ENCODE measurements around the gene HIF1AN. TPM values are rescaled to one million over a fixed set of nuclear protein-coding genes. Genes with fewer than 3 reads are reported as not detected.

The HIF1AN gene
- total RNA-seq, 2 donors from 2014 or later, result 8.5 to 11.3 TPM

DNA sequence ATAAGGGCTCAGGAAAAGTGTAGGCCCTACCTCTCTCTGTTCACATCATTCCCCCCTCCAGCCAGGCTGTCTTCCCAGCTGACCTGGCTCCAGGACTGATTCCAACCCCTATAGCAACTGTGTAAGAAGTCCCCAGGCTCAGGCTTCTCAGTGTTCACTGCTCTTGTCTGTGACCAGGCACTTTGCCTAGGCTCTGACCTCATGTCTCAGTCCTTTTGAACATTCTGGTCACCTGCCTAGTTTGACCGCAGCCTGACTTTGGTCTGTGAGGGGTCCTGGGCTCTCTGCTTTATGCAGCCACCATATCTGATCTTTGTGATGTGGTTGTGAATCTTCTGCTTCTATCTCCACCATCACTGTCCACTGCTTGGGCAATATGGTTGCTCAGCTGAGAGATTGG is 24.5 kb downstream of the HIF1AN start:
- H3K4me3 ChIP-seq, result no peak overlapping the region
- H3K4me1 ChIP-seq, result peaks cover 0 to 15% of the 10 kb centered on the region in 2 donors
- H3K9me3 ChIP-seq, result no peaks in the 10 kb centered on the region
- H3K27me3 ChIP-seq, result no peaks in the 10 kb centered on the region
- TF ChIP-seq, protein P1, sequence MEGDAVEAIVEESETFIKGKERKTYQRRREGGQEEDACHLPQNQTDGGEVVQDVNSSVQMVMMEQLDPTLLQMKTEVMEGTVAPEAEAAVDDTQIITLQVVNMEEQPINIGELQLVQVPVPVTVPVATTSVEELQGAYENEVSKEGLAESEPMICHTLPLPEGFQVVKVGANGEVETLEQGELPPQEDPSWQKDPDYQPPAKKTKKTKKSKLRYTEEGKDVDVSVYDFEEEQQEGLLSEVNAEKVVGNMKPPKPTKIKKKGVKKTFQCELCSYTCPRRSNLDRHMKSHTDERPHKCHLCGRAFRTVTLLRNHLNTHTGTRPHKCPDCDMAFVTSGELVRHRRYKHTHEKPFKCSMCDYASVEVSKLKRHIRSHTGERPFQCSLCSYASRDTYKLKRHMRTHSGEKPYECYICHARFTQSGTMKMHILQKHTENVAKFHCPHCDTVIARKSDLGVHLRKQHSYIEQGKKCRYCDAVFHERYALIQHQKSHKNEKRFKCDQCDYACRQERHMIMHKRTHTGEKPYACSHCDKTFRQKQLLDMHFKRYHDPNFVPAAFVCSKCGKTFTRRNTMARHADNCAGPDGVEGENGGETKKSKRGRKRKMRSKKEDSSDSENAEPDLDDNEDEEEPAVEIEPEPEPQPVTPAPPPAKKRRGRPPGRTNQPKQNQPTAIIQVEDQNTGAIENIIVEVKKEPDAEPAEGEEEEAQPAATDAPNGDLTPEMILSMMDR (IDR thresholded peaks at IDR 0.05), result no peak
- no peaks in the 10 kb centered on the region for H3K36me3 ChIP-seq
- H3K27ac ChIP-seq, result no peak overlapping the region
- DNase-seq (ENCODE audit: low spot score), result no peak

DNA sequence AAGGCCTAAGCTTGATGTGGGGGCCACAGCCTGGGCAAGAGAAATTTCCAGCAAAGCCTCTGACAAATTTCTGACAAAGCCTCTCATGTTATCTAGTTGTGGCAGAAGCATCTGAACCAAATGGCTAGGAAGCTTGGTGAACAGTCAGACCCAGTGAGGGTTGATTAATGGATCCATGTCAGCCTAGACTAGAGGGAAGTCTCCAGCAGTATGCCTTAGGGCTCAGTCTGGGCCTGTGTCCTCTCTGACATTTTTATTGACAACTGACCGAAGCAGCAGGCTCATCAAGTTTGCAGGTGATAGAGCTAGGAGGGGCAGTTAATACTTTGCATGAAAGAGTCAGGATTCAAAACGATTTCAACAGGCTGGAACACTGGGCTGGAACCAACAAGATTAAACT is 25.3 kb downstream of the HIF1AN start:
- TF ChIP-seq, protein P1 (IDR thresholded peaks at IDR 0.05), result no peak
- Histone ChIP-seq H3K4me1 (peaks cover 0 to 15% of the 10 kb centered on the region in 2 donors), H3K4me3 (no peak overlapping the region), H3K36me3 (no peaks in the 10 kb centered on the region), H3K9me3 (no peaks in the 10 kb centered on the region), H3K27ac (no peak overlapping the region), H3K27me3 (no peaks in the 10 kb centered on the region)
- no peak for DNase-seq (ENCODE audit: low spot score)

DNA sequence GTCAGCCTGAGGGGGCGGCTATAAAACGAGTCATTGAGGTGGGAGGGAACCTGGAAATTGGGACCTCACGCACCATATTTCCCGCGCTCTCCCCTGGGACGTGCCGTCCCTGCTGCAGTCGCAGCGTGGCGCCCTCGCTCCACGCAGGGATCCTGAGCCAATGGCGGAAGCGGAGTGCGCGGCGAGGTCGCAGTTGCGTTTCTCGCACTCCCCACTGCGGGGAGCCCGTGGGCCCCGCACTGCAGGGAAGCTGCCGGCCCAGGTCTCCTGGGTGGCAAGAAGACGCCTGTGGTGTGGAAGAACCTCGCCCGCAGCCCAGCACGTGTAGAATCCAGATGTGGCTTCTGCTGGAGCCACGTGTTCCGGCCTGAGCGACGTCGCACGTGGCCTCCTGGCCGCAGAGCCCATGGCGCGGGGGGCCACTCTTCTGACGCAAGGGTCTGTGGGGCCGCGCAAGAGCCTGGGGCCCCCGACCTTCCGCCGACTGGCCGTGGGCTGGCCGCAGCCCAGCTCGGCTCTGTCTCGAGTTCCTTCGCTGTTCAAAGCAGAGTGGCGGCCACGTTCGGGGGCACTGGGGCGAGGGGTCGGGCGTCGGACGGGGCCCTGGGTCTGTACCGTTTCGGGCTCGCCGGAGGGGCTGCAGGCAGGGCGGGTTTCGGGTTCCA is 26.4 kb downstream of the HIF1AN start:
- TF ChIP-seq, protein P1 (IDR thresholded peaks at IDR 0.05), result peak; percentile 47 to 83
- peaks cover 0 to 15% of the 10 kb centered on the region in 2 donors for H3K4me1 ChIP-seq
- H3K4me3 ChIP-seq, result peak overlapping the region in 1 of 2 donors; percentile 5
- no peak for DNase-seq (ENCODE audit: low spot score)
- H3K9me3 ChIP-seq, result no peaks in the 10 kb centered on the region
- no peak overlapping the region for H3K27ac ChIP-seq
- no peaks in the 10 kb centered on the region for H3K36me3 ChIP-seq
- no peaks in the 10 kb centered on the region for H3K27me3 ChIP-seq

DNA sequence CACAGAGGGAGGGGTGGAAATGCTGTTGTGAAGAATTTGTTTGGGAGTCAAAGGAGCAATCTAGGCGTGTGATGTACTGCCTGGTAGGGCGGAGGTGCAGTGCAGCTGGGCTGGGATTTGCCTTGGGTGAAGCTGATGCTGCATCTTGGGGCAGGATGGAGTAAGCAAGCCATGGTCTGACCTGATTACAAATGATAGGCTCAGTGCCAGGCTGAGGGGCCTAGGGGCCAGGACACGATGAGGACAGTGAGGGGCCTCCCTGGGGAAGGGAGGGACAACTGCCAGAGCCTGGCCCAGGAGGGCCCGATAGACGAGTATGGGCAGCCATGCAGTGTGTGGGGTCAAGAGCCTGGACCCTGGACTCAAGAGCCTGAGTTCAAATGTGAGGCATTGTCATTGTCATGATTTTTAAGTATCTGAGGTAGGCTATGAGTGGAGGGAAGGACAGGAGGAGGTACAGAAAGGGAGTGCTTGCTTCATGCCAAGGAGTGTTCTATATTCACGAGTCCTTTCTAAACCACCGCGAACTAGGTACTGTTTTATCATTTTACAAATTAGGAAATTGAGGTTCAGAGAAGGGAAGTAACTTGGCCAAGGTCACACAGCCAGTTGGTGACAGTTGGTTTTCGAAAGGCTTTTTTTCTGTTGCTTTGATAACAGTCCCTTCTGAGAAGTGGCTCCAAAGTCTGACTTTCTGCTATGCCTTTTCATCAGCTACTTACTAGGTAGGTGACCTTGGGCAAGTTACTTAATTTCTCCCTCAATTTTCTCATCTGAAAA is 29.7 kb downstream of the HIF1AN start:
- Histone ChIP-seq H3K27ac (no peak overlapping the region), H3K4me1 (peaks cover 0 to 15% of the 10 kb centered on the region in 2 donors), H3K36me3 (no peaks in the 10 kb centered on the region), H3K27me3 (no peaks in the 10 kb centered on the region), H3K9me3 (no peaks in the 10 kb centered on the region), H3K4me3 (no peak overlapping the region)
- TF ChIP-seq, protein P1 (IDR thresholded peaks at IDR 0.05), result no peak
- DNase-seq (ENCODE audit: low spot score), result no peak

DNA sequence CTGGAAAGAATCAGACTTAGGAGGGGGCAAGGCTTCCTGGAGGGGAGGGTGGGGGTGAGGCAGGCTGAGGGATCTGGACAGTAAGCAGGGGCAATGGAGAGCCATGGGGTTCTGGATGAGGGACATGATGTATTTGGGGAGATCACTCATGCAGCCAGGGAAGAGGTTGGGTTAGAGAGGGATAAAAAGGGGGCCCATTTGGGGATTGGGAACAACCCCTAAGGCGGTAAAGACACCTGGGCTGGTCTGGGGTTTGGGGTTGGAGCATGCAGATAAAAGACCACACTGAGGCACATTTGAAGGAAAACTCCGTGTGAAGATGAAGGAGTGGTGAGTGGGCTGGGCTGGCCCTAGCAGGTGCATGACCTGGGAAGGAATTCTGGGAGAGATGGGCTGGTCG is 30.8 kb downstream of the HIF1AN start:
- DNase-seq (ENCODE audit: low spot score), result no peak
- H3K27me3 ChIP-seq, result no peaks in the 10 kb centered on the region

More for the DNA sequence above, 30.8 kb downstream of the HIF1AN start:
- H3K4me3 ChIP-seq, result no peak overlapping the region
- H3K36me3 ChIP-seq, result no peaks in the 10 kb centered on the region
- H3K4me1 ChIP-seq, result peaks cover 0 to 14% of the 10 kb centered on the region in 2 donors
- TF ChIP-seq, protein P1 (IDR thresholded peaks at IDR 0.05), result no peak
- no peaks in the 10 kb centered on the region for H3K9me3 ChIP-seq
- no peak overlapping the region for H3K27ac ChIP-seq

All from right atrium auricular region (tissue), 2 donors.